Esophagus (tissue), 2 donors: ENCODE measurements around the gene TGOLN2. TPM values are rescaled to one million over a fixed set of nuclear protein-coding genes. Genes with fewer than 3 reads are reported as not detected.

Experiments used
- H3K27ac ChIP-seq, 2 donors: one replicate each; pipeline ENCODE4 v1.5.1; 2013; ENCODE audit warnings: low read depth in 2 of 2, mild to moderate bottlenecking in 2 of 2, inconsistent platforms in 1 of 2, low read length in 1 of 2, moderate library complexity in 1 of 2
- H3K27me3 ChIP-seq, 2 donors: one replicate each; pipeline ENCODE4 v1.6.1; 2013; ENCODE audit warnings: low read length in 2 of 2, control low read depth in 1 of 2, mild to moderate bottlenecking in 1 of 2; ENCODE audit not compliant: insufficient read depth in 2 of 2, control insufficient read depth in 1 of 2
- H3K36me3 ChIP-seq, 2 donors: one replicate each; pipeline ENCODE4 v1.6.1; 2013; ENCODE audit warnings: low read length in 1 of 2; ENCODE audit not compliant: control insufficient read depth in 2 of 2, insufficient read depth in 2 of 2
- H3K4me1 ChIP-seq, 2 donors: one replicate each; pipeline ENCODE4 v1.6.1; 2013; ENCODE audit warnings: low read length in 1 of 2; ENCODE audit not compliant: control insufficient read depth in 2 of 2, insufficient read depth in 2 of 2
- H3K4me3 ChIP-seq, 2 donors: one replicate each; pipeline ENCODE4 v1.5.1; 2013; ENCODE audit warnings: low read length in 2 of 2, mild to moderate bottlenecking in 2 of 2, low read depth in 1 of 2, moderate library complexity in 1 of 2
- H3K9me3 ChIP-seq, 2 donors: one replicate each; pipeline ENCODE4 v1.6.1; 2013; ENCODE audit warnings: mild to moderate bottlenecking in 2 of 2, low read depth in 1 of 2, low read length in 1 of 2, moderate library complexity in 1 of 2; ENCODE audit not compliant: control insufficient read depth in 2 of 2, insufficient read depth in 1 of 2
- WGBS, 2 donors: extraction: QIAGEN DNeasy Blood & Tissue Kit; methylation state at CpG; one replicate each; pipeline ENCODE4 v1.1.7; 2013; 5-methylcytosine and 5-hydroxymethylcytosine counted together
- polyA plus RNA-seq, 2 donors: library from polyadenylated mRNA; stranded (reverse); fragments of 200-250 nt; gene quantifications; one replicate each; pipeline ENCODE4 v1.2.3, GENCODE V29; 2013
- donor health status: healthy with polysubstance abuse.
- donor health status: Bipolar disorder and iron deficiency.

TGOLN2 gene
- polyA plus RNA-seq, 2 donors = 13.1 to 15.1 TPM

GRCh38 chr2:85312404-85312803 is 15.4 kb downstream of the TGOLN2 start:
- Histone ChIP-seq H3K36me3 (peaks cover 4 to 12% of the 10 kb centered on the region in 2 donors), H3K27ac (no peak overlapping the region), H3K4me1 (peaks cover 0 to 3% of the 10 kb centered on the region in 2 donors), H3K9me3 (no peaks in the 10 kb centered on the region), H3K4me3 (no peak overlapping the region), H3K27me3 (no peaks in the 10 kb centered on the region)
- WGBS, 2 donors = 69 to 80% methylated on average over 7 of the region's 7 CpGs

GRCh38 chr2:85310330-85310729 is 17.5 kb downstream of the TGOLN2 start:
- Histone ChIP-seq H3K4me1 (peaks cover 0 to 3% of the 10 kb centered on the region in 2 donors), H3K9me3 (no peaks in the 10 kb centered on the region), H3K36me3 (peaks cover 0 to 10% of the 10 kb centered on the region in 2 donors), H3K27ac (no peak overlapping the region), H3K4me3 (no peak overlapping the region), H3K27me3 (no peaks in the 10 kb centered on the region)
- WGBS, 2 donors = 70 to 75% methylated on average over 3 of the region's 3 CpGs

GRCh38 chr2:85309699-85310321 is 18.0 kb downstream of the TGOLN2 start:
- Histone ChIP-seq H3K36me3 (peaks cover 0 to 5% of the 10 kb centered on the region in 2 donors), H3K27ac (no peak overlapping the region), H3K4me1 (peaks cover 0 to 3% of the 10 kb centered on the region in 2 donors), H3K9me3 (no peaks in the 10 kb centered on the region), H3K4me3 (no peak overlapping the region), H3K27me3 (no peaks in the 10 kb centered on the region)
- WGBS, 2 donors = 70% methylated on average over 19 of the region's 19 CpGs

GRCh38 chr2:85308896-85309555 is 18.8 kb downstream of the TGOLN2 start:
- H3K36me3 ChIP-seq = peaks cover 2 to 4% of the 10 kb centered on the region in 2 donors
- WGBS, 2 donors = 43 to 47% methylated on average over 15 of the region's 15 CpGs

GRCh38 chr2:85308201-85308600 is 19.6 kb downstream of the TGOLN2 start:
- WGBS, 2 donors = 80 to 83% methylated on average over 6 of the region's 6 CpGs
- H3K36me3 ChIP-seq = peaks cover 2 to 4% of the 10 kb centered on the region in 2 donors
- H3K27me3 ChIP-seq = no peaks in the 10 kb centered on the region
- peaks cover 0 to 3% of the 10 kb centered on the region in 2 donors for H3K4me1 ChIP-seq
- H3K4me3 ChIP-seq = no peak overlapping the region
- H3K9me3 ChIP-seq = no peaks in the 10 kb centered on the region
- H3K27ac ChIP-seq = no peak overlapping the region

More at GRCh38 chr2:85308896-85309555, 18.8 kb downstream of the TGOLN2 start:
- Histone ChIP-seq H3K4me3 (no peak overlapping the region), H3K27ac (peak overlapping the region in 1 of 2 donors; percentile 11), H3K9me3 (no peaks in the 10 kb centered on the region), H3K4me1 (peaks cover 0 to 3% of the 10 kb centered on the region in 2 donors), H3K27me3 (no peaks in the 10 kb centered on the region)

GRCh38 chr2:85307527-85307897 is 20.3 kb downstream of the TGOLN2 start:
- H3K4me1 ChIP-seq = peaks cover 0 to 3% of the 10 kb centered on the region in 2 donors
- no peak overlapping the region for H3K4me3 ChIP-seq
- peaks cover 2 to 4% of the 10 kb centered on the region in 2 donors for H3K36me3 ChIP-seq
- H3K27me3 ChIP-seq = no peaks in the 10 kb centered on the region
- 79 to 81% methylated on average over 9 of the region's 9 CpGs for WGBS, 2 donors
- no peaks in the 10 kb centered on the region for H3K9me3 ChIP-seq
- no peak overlapping the region for H3K27ac ChIP-seq

- no peak overlapping the region for H3K4me3 ChIP-seq
- H3K4me1 ChIP-seq = peaks cover 0 to 2% of the 10 kb centered on the region in 2 donors
- H3K9me3 ChIP-seq = no peaks in the 10 kb centered on the region
- H3K27me3 ChIP-seq = no peaks in the 10 kb centered on the region
- H3K27ac ChIP-seq = no peak overlapping the region
- 92 to 93% methylated on average over 28 of the region's 28 CpGs for WGBS, 2 donors
- H3K36me3 ChIP-seq = peaks cover 2 to 4% of the 10 kb centered on the region in 2 donors
These were observed 23.8 kb downstream of the TGOLN2 start for GRCh38 chr2:85303780-85304531.

GRCh38 chr2:85302121-85302520 is 25.7 kb downstream of the TGOLN2 start:
- Histone ChIP-seq H3K36me3 (peaks cover 2 to 4% of the 10 kb centered on the region in 2 donors), H3K4me3 (no peak overlapping the region), H3K9me3 (no peaks in the 10 kb centered on the region), H3K27me3 (no peaks in the 10 kb centered on the region), H3K4me1 (no peaks in the 10 kb centered on the region), H3K27ac (no peak overlapping the region)
- 84 to 87% methylated on average over 6 of the region's 6 CpGs for WGBS, 2 donors

GRCh38 chr2:85291425-85292023 is 36.3 kb downstream of the TGOLN2 start:
- peaks cover 0 to 2% of the 10 kb centered on the region in 2 donors for H3K4me1 ChIP-seq
- 65 to 66% methylated on average over 4 of the region's 4 CpGs for WGBS, 2 donors
- no peaks in the 10 kb centered on the region for H3K27me3 ChIP-seq
- H3K9me3 ChIP-seq = no peaks in the 10 kb centered on the region
- H3K36me3 ChIP-seq = no peaks in the 10 kb centered on the region
- no peak overlapping the region for H3K4me3 ChIP-seq
- no peak overlapping the region for H3K27ac ChIP-seq
